AG04450 (cell line): ENCODE results near the gene INPP5E. TPM values are rescaled to one million over a fixed set of nuclear protein-coding genes. Genes with fewer than 3 reads are reported as not detected.

ENCODE experiments used
- CTCF ChIA-PET: fragments of 300-600, 350-600 bp; formaldehyde crosslinking; extraction: SDS; loops from one replicate; lab custom pipeline; 2022; ENCODE audit warnings: antibody characterized with exemption, inconsistent platforms; lab: Charles Lee
- POLR2A ChIA-PET: fragments of 350-600 bp; formaldehyde crosslinking; extraction: SDS; loops from one replicate; lab custom pipeline; 2021; ENCODE audit warnings: antibody characterized with exemption, inconsistent platforms; lab: Yijun Ruan, JAX
- DNase-seq: peaks from one replicate; pipeline ENCODE4 v3.0.0-alpha.2; 2011; ENCODE audit warnings: low read depth, low spot score
- H3K27ac ChIP-seq: one replicate; pipeline ENCODE4 v1.5.1; 2012; ENCODE audit warnings: low read depth, low read length, control low read depth
- H3K27me3 ChIP-seq: one replicate; pipeline ENCODE4 v1.6.0; 2012; ENCODE audit warnings: low read length; ENCODE audit not compliant: control insufficient read depth, insufficient read depth
- H3K4me3 ChIP-seq: 2 replicates; pipeline ENCODE4 v1.5.1; 2011; ENCODE audit warnings: mild to moderate bottlenecking, low read depth, low read length, control low read depth
- H3K9me3 ChIP-seq: 2 replicates; pipeline ENCODE4 v1.5.1; 2012; ENCODE audit warnings: low read length; ENCODE audit not compliant: control insufficient read depth, insufficient read depth
- CTCF ChIP-seq: IDR thresholded peaks from 2 replicates; pipeline ENCODE4 v1.5.1; 2011; ENCODE audit warnings: low read depth, low read length, control low read depth, inconsistent platforms
- polyA plus RNA-seq: library from polyadenylated mRNA; depleted of rRNA; stranded (reverse); fragments of >200 nt; gene quantifications from 2 replicates; pipeline ENCODE4 v1.2.3, GENCODE V29; 2011

Gene INPP5E
- polyA plus RNA-seq, 1 experiment: 4.3 TPM

GRCh38 chr9:136442265-136442664 lies 2.6 kb upstream of the INPP5E start:
- no peaks in the 10 kb centered on the region; the same call in 1 of the 2 replicates for H3K9me3 ChIP-seq
- TF ChIP-seq CTCF: no peak
- H3K27ac ChIP-seq: no peak overlapping the region
- DNase-seq: no peak
- POLR2A ChIA-PET: no interaction called here
- no peak overlapping the region for H3K4me3 ChIP-seq
- H3K27me3 ChIP-seq: no peaks in the 10 kb centered on the region
- CTCF ChIA-PET: no interaction called here

- no peak for TF ChIP-seq CTCF
- H3K4me3 ChIP-seq: no peak overlapping the region
- no peak for DNase-seq
- no peaks in the 10 kb centered on the region for H3K27me3 ChIP-seq
- POLR2A ChIA-PET: no interaction called here
- CTCF ChIA-PET: no interaction called here
- H3K9me3 ChIP-seq: no peaks in the 10 kb centered on the region; the same call in 1 of the 2 replicates
- H3K27ac ChIP-seq: no peak overlapping the region
Observed at GRCh38 chr9:136441681-136442245, 2.1 kb upstream of the INPP5E start.

- POLR2A ChIA-PET: no interaction called here
- CTCF ChIA-PET: interaction anchor here (1.4 kb wide), 1 partner anchor 128 kb away, joined by 5 read pairs; no protein-coding TSS in a partner anchor
- no peak for DNase-seq
Observed at GRCh38 chr9:136441191-136441680, 1.6 kb upstream of the INPP5E start.

GRCh38 chr9:136438548-136439480 lies 831 bp downstream of the INPP5E start:
- peak overlapping the region; percentile 69 for H3K4me3 ChIP-seq
- ChIA-PET CTCF (interaction anchor here (0.6 kb wide), 1 partner anchor 171 kb away, joined by 3 read pairs; no protein-coding TSS in a partner anchor), POLR2A (interaction anchor here (0.6 kb wide), 1 partner anchor 85 kb away, joined by 3 read pairs; no protein-coding TSS in a partner anchor)
- no peak for DNase-seq
- peaks cover 5% of the 10 kb centered on the region; the same call in 1 of the 2 replicates for H3K9me3 ChIP-seq
- TF ChIP-seq CTCF: no peak
- no peak overlapping the region for H3K27ac ChIP-seq
- H3K27me3 ChIP-seq: no peaks in the 10 kb centered on the region

More at GRCh38 chr9:136441191-136441680, 1.6 kb upstream of the INPP5E start:
- Histone ChIP-seq H3K9me3 (peaks cover 3% of the 10 kb centered on the region; the same call in 1 of the 2 replicates), H3K27me3 (no peaks in the 10 kb centered on the region), H3K27ac (no peak overlapping the region), H3K4me3 (no peak overlapping the region)
- TF ChIP-seq CTCF: no peak
